Natural killer cell (primary cell): Measurements from ENCODE around the gene PTPRA. TPM values are rescaled to one million over a fixed set of nuclear protein-coding genes. Genes with fewer than 3 reads are reported as not detected.

Experiments used
- ATAC-seq, 3 donors: fragments of 150-1000 bp in 2 of 3; fragments of 200-7000 bp in 1 of 3; cut with Tn5 transposase; 1 replicate in 1 of 3; 2 replicates in 2 of 3; pipeline ENCODE4 v1.10.0; 2021; ENCODE audit warnings: mild to moderate bottlenecking in 2 of 3, moderate library complexity in 2 of 3
- DNase-seq, 2 donors: peaks; one replicate each; pipeline versions ENCODE4 v3.0.0 to v3.0.0-alpha.2; 2013 to 2021; ENCODE audit warnings: mixed read lengths in 1 of 2
- H3K27ac ChIP-seq: one replicate; pipeline ENCODE4 v1.5.1; 2013; ENCODE audit warnings: mild to moderate bottlenecking, low read length
- H3K27me3 ChIP-seq: one replicate; pipeline ENCODE4 v1.6.1; 2013; ENCODE audit warnings: low read length; ENCODE audit not compliant: control insufficient read depth, insufficient read depth
- H3K36me3 ChIP-seq: one replicate; pipeline ENCODE4 v1.6.1; 2013; ENCODE audit warnings: low read length; ENCODE audit not compliant: control insufficient read depth, insufficient read depth
- H3K4me1 ChIP-seq: one replicate; pipeline ENCODE4 v1.6.1; 2013; ENCODE audit warnings: low read length; ENCODE audit not compliant: control insufficient read depth, insufficient read depth
- H3K4me3 ChIP-seq: one replicate; pipeline ENCODE4 v1.5.1; 2013; ENCODE audit warnings: low read length
- H3K9me3 ChIP-seq: one replicate; pipeline ENCODE4 v1.6.1; 2013; ENCODE audit warnings: low read length; ENCODE audit not compliant: control insufficient read depth, insufficient read depth
- H3K27ac Mint-ChIP-seq, 2 donors: one replicate each; pipeline ENCODE4 v1.8.0; 2022; ENCODE audit warnings: mild to moderate bottlenecking in 2 of 2, mixed read lengths in 2 of 2, moderate library complexity in 1 of 2
- H3K27me3 Mint-ChIP-seq, 2 donors: one replicate each; pipeline ENCODE4 v1.8.0; 2022; ENCODE audit warnings: low read depth in 2 of 2, mixed read lengths in 2 of 2
- H3K36me3 Mint-ChIP-seq: one replicate; pipeline ENCODE4 v1.8.0; 2022; ENCODE audit warnings: mixed read lengths
- H3K4me1 Mint-ChIP-seq, 2 donors: one replicate each; pipeline ENCODE4 v1.8.0; 2022; ENCODE audit warnings: mixed read lengths in 2 of 2
- H3K4me3 Mint-ChIP-seq: one replicate; pipeline ENCODE4 v1.8.0; 2022; ENCODE audit warnings: mild to moderate bottlenecking, moderate library complexity, mixed read lengths
- H3K9me3 Mint-ChIP-seq, 2 donors: one replicate each; pipeline ENCODE4 v1.8.0; 2022; ENCODE audit warnings: mixed read lengths in 2 of 2
- CTCF ChIP-seq: fragments of 200-600 bp; IDR thresholded peaks from one replicate; pipeline ENCODE4 v1.8.0; 2022; ENCODE audit warnings: antibody characterized with exemption
- WGBS: methylation state at CpG from one replicate; pipeline ENCODE4 v1.1.7; 2013; ENCODE audit warnings: missing lambda C conversion rate; ENCODE audit not compliant: insufficient coverage; 5-methylcytosine and 5-hydroxymethylcytosine counted together
- intact Hi-C: fragments of 100-400 bp; cut with micrococcal nuclease; formaldehyde crosslinking; loops from one replicate; pipeline ENCODE4 v1.14.2; 2022
- total RNA-seq, 4 donors: library from RNA; stranded (reverse); fragments of 120-200 nt in 1 of 4; gene quantifications; one replicate each; pipeline versions ENCODE4 v1.2.3 to v1.2.4, GENCODE V29; 2013 to 2022

Gene PTPRA
- total RNA-seq, 3 donors from 2014 or later (not counting 1 experiment from before 2014, with no cell fraction given): 125 to 172 (median 141) TPM

GRCh38 chr20:3077618-3078134, 204.4 kb downstream of the PTPRA start:
- H3K9me3 Mint-ChIP-seq: no peaks in the 10 kb centered on the region
- WGBS: 6% methylated on average over 4 of the region's 4 CpGs
- H3K4me3 Mint-ChIP-seq: peak overlapping the region; percentile 11
- H3K27ac ChIP-seq: no peak overlapping the region
- H3K36me3 Mint-ChIP-seq: no peaks in the 10 kb centered on the region
- no peak overlapping the region for H3K4me3 ChIP-seq
- peaks cover 16% of the 10 kb centered on the region for H3K4me1 ChIP-seq
- no peaks in the 10 kb centered on the region for H3K9me3 ChIP-seq
- H3K27me3 ChIP-seq: peaks cover 15% of the 10 kb centered on the region
- intact Hi-C loops: no loop called here
- no peak for TF ChIP-seq CTCF
- H3K27ac Mint-ChIP-seq: no peak overlapping the region
- DNase-seq (peak in 1 of 2 donors; percentile 43), ATAC-seq (peak; percentile 43 to 64 (median 59))
- no peaks in the 10 kb centered on the region for H3K36me3 ChIP-seq
- peaks cover 7 to 12% of the 10 kb centered on the region in 2 donors for H3K4me1 Mint-ChIP-seq
- H3K27me3 Mint-ChIP-seq: peaks cover 34 to 36% of the 10 kb centered on the region in 2 donors

- Histone ChIP-seq H3K9me3 (no peaks in the 10 kb centered on the region), H3K4me3 (no peak overlapping the region), H3K27me3 (peaks cover 27% of the 10 kb centered on the region), H3K36me3 (no peaks in the 10 kb centered on the region), H3K27ac (no peak overlapping the region), H3K4me1 (peaks cover 23% of the 10 kb centered on the region)
- WGBS: 56% methylated on average over 6 of the region's 6 CpGs
- H3K27me3 Mint-ChIP-seq: peaks cover 48 to 54% of the 10 kb centered on the region in 2 donors
- no peaks in the 10 kb centered on the region for H3K9me3 Mint-ChIP-seq
- no peaks in the 10 kb centered on the region for H3K36me3 Mint-ChIP-seq
- TF ChIP-seq CTCF: no peak
- no peak for DNase-seq
- no peak for ATAC-seq
- no peak overlapping the region for H3K4me3 Mint-ChIP-seq
- peaks cover 7 to 18% of the 10 kb centered on the region in 2 donors for H3K4me1 Mint-ChIP-seq
- intact Hi-C loops: no loop called here
- H3K27ac Mint-ChIP-seq: no peak overlapping the region
These were observed 207.7 kb downstream of the PTPRA start for GRCh38 chr20:3080939-3081388.

GRCh38 chr20:3081641-3082040, 208.4 kb downstream of the PTPRA start:
- ATAC-seq (no peak), DNase-seq (no peak)
- Mint-ChIP-seq H3K9me3 (no peaks in the 10 kb centered on the region), H3K27me3 (peaks cover 48 to 54% of the 10 kb centered on the region in 2 donors), H3K4me1 (peaks cover 7 to 18% of the 10 kb centered on the region in 2 donors), H3K27ac (no peak overlapping the region), H3K4me3 (peak overlapping the region; percentile 72), H3K36me3 (no peaks in the 10 kb centered on the region)
- no peak for TF ChIP-seq CTCF
- Histone ChIP-seq H3K27me3 (peaks cover 27% of the 10 kb centered on the region), H3K4me1 (peaks cover 23% of the 10 kb centered on the region), H3K36me3 (no peaks in the 10 kb centered on the region), H3K27ac (no peak overlapping the region), H3K9me3 (no peaks in the 10 kb centered on the region), H3K4me3 (no peak overlapping the region)
- WGBS: 64% methylated on average over 11 of the region's 11 CpGs
- intact Hi-C loops: no loop called here
